Thoracic aorta (tissue), 2 donors: ENCODE measurements around the gene PCBP3. TPM values are rescaled to one million over a fixed set of nuclear protein-coding genes. Genes with fewer than 3 reads are reported as not detected.

Experiments
- ATAC-seq: fragments of 150-250 bp; one replicate; pipeline ENCODE4 v1.8.0; 2017; ENCODE audit warnings: low read depth; ENCODE audit not compliant: insufficient number of reproducible peaks, low FRiP score
- DNase-seq: peaks from one replicate; pipeline ENCODE4 v3.0.0-alpha.2; 2020; ENCODE audit warnings: low spot score
- H3K27ac ChIP-seq, 2 donors: fragments of 200-600 bp; sonication (generic); 1 replicate in 1 of 2; 2 replicates in 1 of 2; pipeline ENCODE4 v1.5.1; 2016; ENCODE audit warnings: mild to moderate bottlenecking in 2 of 2, moderate library complexity in 2 of 2
- H3K27me3 ChIP-seq: fragments of 200-600 bp; sonication (generic); replicated peaks from 2 replicates; pipeline ENCODE4 v1.6.0; 2016; ENCODE audit warnings: mild to moderate bottlenecking; ENCODE audit not compliant: insufficient read depth
- H3K36me3 ChIP-seq: fragments of 200-600 bp; sonication (generic); one replicate; pipeline ENCODE4 v1.5.1; 2016
- H3K4me1 ChIP-seq, 2 donors: fragments of 200-600 bp; sonication (generic); 1 replicate in 1 of 2; 2 replicates in 1 of 2; pipeline versions ENCODE4 v1.5.1 to v1.6.0; 2016; ENCODE audit warnings: low read depth in 2 of 2, mild to moderate bottlenecking in 1 of 2; ENCODE audit not compliant: control insufficient read depth in 1 of 2
- H3K4me3 ChIP-seq: fragments of 200-600 bp; sonication (generic); 2 replicates; pipeline ENCODE4 v1.5.1; 2016; ENCODE audit warnings: mild to moderate bottlenecking
- H3K9me3 ChIP-seq: fragments of 200-600 bp; sonication (generic); 2 replicates; pipeline ENCODE4 v1.5.1; 2016
- CTCF ChIP-seq: fragments of 200-600 bp; sonication (generic); IDR thresholded peaks from one replicate; pipeline ENCODE4 v1.5.1; 2019; ENCODE audit warnings: antibody characterized with exemption
- total RNA-seq, 2 donors: library from RNA; depleted of rRNA; stranded (reverse); fragments of >200 nt; gene quantifications; one replicate each; pipeline versions ENCODE4 v1.1.0 to v1.2.3, GENCODE V29; 2016

PCBP3 gene
- total RNA-seq, 2 donors from 2014 or later = 4.5 to 28.4 TPM

GRCh38 chr21:45921917-45922316 is 278.4 kb downstream of the PCBP3 start:
- no peaks in the 10 kb centered on the region for H3K27me3 ChIP-seq
- no peaks in the 10 kb centered on the region for H3K9me3 ChIP-seq
- no peak for TF ChIP-seq CTCF
- no peak overlapping the region for H3K27ac ChIP-seq
- no peaks in the 10 kb centered on the region for H3K36me3 ChIP-seq
- DNase-seq (no peak), ATAC-seq (no peak)
- H3K4me3 ChIP-seq = no peak overlapping the region
- H3K4me1 ChIP-seq = no peaks in the 10 kb centered on the region

GRCh38 chr21:45922648-45923047 is 279.1 kb downstream of the PCBP3 start:
- no peak overlapping the region for H3K27ac ChIP-seq
- H3K4me1 ChIP-seq = no peaks in the 10 kb centered on the region
- no peak for TF ChIP-seq CTCF
- no peaks in the 10 kb centered on the region for H3K9me3 ChIP-seq
- H3K27me3 ChIP-seq = no peaks in the 10 kb centered on the region
- no peak for DNase-seq
- no peak for ATAC-seq
- H3K4me3 ChIP-seq = no peak overlapping the region
- no peaks in the 10 kb centered on the region for H3K36me3 ChIP-seq

- no peaks in the 10 kb centered on the region for H3K27me3 ChIP-seq
- peak; percentile 79 for ATAC-seq
- no peak for DNase-seq
- H3K9me3 ChIP-seq = no peaks in the 10 kb centered on the region
- no peaks in the 10 kb centered on the region for H3K36me3 ChIP-seq
- TF ChIP-seq CTCF = peak; percentile 95
- H3K4me1 ChIP-seq = no peaks in the 10 kb centered on the region
- H3K4me3 ChIP-seq = no peak overlapping the region
- no peak overlapping the region for H3K27ac ChIP-seq
Measured at GRCh38 chr21:45923146-45923545, 279.6 kb downstream of the PCBP3 start.

- Histone ChIP-seq H3K27me3 (no peaks in the 10 kb centered on the region), H3K9me3 (no peaks in the 10 kb centered on the region), H3K4me1 (no peaks in the 10 kb centered on the region), H3K36me3 (no peaks in the 10 kb centered on the region), H3K4me3 (no peak overlapping the region), H3K27ac (no peak overlapping the region)
- TF ChIP-seq CTCF = no peak
- ATAC-seq = no peak
- no peak for DNase-seq
Measured at GRCh38 chr21:45926281-45926680, 282.8 kb downstream of the PCBP3 start.

- H3K27me3 ChIP-seq = no peaks in the 10 kb centered on the region
- ATAC-seq (no peak), DNase-seq (no peak)
- no peak overlapping the region for H3K27ac ChIP-seq
- H3K4me1 ChIP-seq = no peaks in the 10 kb centered on the region
- H3K9me3 ChIP-seq = no peaks in the 10 kb centered on the region
- no peaks in the 10 kb centered on the region for H3K36me3 ChIP-seq
- no peak for TF ChIP-seq CTCF
- H3K4me3 ChIP-seq = no peak overlapping the region
Measured at GRCh38 chr21:45927032-45927431, 283.5 kb downstream of the PCBP3 start.
